NT2/D1 (cell line): ENCODE data around the gene WWP2.
"Not testable (repeated sequence)": the region's sequence is repeated elsewhere in the genome, so short reads cannot be mapped to it uniquely, and the experiment has no call there.

Source experiments
- DNase-seq: peaks from one replicate; pipeline ENCODE4 v3.0.0-alpha.2; 2011; ENCODE audit warnings: low read depth, low spot score
- H3K27me3 ChIP-seq: 2 replicates; pipeline ENCODE4 v1.6.0; 2011; ENCODE audit warnings: mild to moderate bottlenecking; ENCODE audit not compliant: insufficient read length, insufficient read depth
- H3K36me3 ChIP-seq: 2 replicates; pipeline ENCODE4 v1.6.1; 2011; ENCODE audit warnings: mild to moderate bottlenecking, low read length, mixed read lengths; ENCODE audit not compliant: insufficient read depth, insufficient read length
- H3K4me1 ChIP-seq: 2 replicates; pipeline ENCODE4 v1.5.1; 2011; ENCODE audit not compliant: insufficient read depth, insufficient read length
- H3K4me3 ChIP-seq: 2 replicates; pipeline ENCODE4 v1.5.1; 2011; ENCODE audit warnings: low read depth; ENCODE audit not compliant: insufficient read length
- H3K9ac ChIP-seq: 2 replicates; pipeline ENCODE4 v1.6.0; 2011; ENCODE audit warnings: low read depth; ENCODE audit not compliant: insufficient read length
- H3K9me3 ChIP-seq: 2 replicates; pipeline ENCODE4 v1.5.1; 2011; ENCODE audit warnings: mild to moderate bottlenecking, low read length; ENCODE audit not compliant: insufficient read depth
- SUZ12 ChIP-seq: IDR thresholded peaks from 2 replicates; pipeline ENCODE4 v1.6.1; 2011; ENCODE audit not compliant: insufficient read length, insufficient read depth; ENCODE audit errors: extremely low read depth
- YY1 ChIP-seq: IDR thresholded peaks from 2 replicates; pipeline ENCODE4 v1.6.1; 2011; ENCODE audit not compliant: insufficient read length, insufficient read depth
- ZNF274 ChIP-seq: IDR thresholded peaks from 2 replicates; pipeline ENCODE4 v1.6.1; 2011; ENCODE audit warnings: mild to moderate bottlenecking, low read depth, low read length

WWP2 gene

DNA sequence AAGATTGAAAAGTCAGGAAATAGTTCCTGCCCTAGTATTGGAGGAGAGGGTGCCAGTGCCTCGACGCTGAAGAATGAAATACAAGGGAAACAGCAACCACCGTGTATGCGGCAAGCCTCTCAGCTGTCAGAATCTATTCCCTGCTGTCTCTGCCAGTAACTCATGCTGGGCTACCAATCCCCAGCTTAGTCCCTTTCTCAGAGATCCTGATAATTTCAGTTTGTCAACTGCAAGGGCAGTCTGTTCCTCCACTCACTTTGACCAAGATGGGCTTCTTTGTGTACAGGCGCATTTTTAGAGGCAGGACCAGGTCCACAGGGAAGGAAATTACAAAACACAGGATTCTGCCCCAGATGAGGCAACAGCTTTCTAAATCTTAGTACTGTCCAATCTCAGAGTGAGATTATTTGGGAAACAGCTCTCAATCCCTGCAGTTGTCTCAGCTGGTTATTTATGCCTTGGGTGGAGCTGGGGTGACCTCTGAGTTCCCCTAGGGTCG lies 37.1 kb upstream of the WWP2 start:
- H3K27me3 ChIP-seq = no peaks in the 10 kb centered on the region
- TF ChIP-seq SUZ12 (no peak), ZNF274 (no peak), YY1 (no peak)
- peaks cover 2% of the 10 kb centered on the region for H3K4me1 ChIP-seq

DNA sequence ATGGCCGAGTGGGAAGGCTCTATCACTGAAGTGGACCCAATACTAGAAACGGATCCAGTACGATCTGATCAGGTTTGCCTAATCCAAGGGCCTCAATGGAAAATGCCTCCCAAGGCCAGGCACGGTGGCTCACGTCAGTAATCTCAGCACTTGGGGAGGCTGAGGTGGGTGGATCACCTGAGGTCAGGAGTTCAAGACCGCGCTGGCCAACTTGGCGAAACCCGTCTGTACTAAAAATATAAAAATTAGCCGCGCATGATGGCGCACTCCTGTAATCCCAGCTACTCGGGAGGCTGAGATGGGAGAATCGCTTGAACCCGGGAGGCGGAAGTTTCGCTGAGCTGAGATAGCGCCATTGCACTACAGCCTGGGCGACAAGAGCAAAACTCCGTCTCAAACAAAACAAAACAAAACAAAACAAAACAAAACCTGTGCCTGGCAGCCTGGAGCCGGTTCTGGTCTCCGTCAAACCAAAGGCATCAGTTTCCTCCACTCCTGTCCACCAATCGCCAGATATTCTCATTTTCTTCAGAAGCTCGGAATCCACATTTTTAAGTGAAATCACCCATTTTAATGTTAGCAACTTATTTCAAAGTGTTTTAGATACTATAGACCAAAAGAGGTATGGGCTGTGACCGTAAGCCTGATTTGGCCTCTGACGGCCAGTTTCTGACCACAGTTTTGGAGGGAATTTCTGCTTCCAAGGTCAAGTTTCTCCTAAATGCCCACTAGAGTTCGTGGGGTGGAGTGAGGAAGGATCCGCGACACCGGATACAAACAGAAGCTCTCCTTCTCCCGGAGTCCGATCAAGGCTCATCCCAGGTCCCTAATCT lies 36.4 kb upstream of the WWP2 start:
- Histone ChIP-seq H3K9ac (peak overlapping the region; percentile 83), H3K27me3 (no peaks in the 10 kb centered on the region), H3K4me3 (peak overlapping the region; percentile 66), H3K4me1 (peaks cover 2% of the 10 kb centered on the region), H3K9me3 (no peaks in the 10 kb centered on the region), H3K36me3 (peaks cover 20% of the 10 kb centered on the region)
- no peak for DNase-seq
- TF ChIP-seq SUZ12 (no peak), YY1 (no peak), ZNF274 (no peak)

More for the DNA sequence above, 37.1 kb upstream of the WWP2 start:
- peak overlapping the region; percentile 23 for H3K9ac ChIP-seq
- peaks cover 21% of the 10 kb centered on the region for H3K36me3 ChIP-seq
- H3K9me3 ChIP-seq = no peaks in the 10 kb centered on the region
- H3K4me3 ChIP-seq = no peak overlapping the region
- DNase-seq = no peak

DNA sequence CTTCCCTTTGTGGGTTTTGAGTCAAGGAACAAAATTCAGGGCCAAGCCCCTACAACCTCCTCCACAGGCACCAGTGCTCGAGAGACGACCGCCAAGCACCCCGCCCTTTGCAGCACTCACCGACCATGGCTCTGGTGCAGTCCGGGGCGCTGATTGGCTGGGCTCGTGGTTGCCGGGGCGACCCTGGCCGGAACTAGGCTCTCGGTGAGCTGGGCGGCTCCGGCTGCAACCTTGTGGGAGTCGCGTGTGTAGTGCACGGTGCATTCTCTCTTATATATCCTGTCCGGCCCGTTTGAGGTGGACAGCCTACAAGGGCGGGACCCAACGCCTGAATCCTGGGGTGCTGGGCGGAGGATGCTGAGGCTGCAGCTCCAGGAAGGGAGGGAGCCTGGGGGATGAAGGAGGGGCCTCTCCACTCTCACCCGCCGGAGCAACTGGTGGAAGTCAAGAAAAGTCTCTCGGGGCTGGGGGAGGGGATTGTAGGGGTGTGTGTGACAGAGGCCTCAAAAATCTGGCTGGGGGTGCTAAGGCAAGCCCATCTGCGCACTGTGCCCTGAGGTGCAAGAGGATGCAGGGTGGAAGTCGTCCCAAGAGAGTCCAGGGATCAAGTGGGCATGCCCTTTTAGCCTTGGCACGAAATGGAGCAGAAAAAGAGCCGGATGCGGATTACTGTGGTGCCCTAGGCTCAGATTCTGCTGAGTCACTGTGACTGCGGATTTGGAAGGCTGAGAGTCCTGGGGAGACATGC lies 35.6 kb upstream of the WWP2 start, which contains the start of gene NQO1:
TSS of gene NQO1 (minus strand) at position 248 of the 748 bp plus-strand sequence. CDS start at position 127, 121 bp downstream.
- H3K36me3 ChIP-seq = peaks cover 14% of the 10 kb centered on the region
- H3K4me3 ChIP-seq = peak within 1 kb of the TSS; percentile 66
- H3K27me3 ChIP-seq = no peaks in the 10 kb centered on the region
- H3K4me1 ChIP-seq = peaks cover 2% of the 10 kb centered on the region
- TF ChIP-seq SUZ12 (no peak), ZNF274 (no peak), YY1 (no peak)
- peak within 1 kb of the TSS; percentile 90 for H3K9ac ChIP-seq
- no peaks in the 10 kb centered on the region for H3K9me3 ChIP-seq
- peak; percentile 93 for DNase-seq

DNA sequence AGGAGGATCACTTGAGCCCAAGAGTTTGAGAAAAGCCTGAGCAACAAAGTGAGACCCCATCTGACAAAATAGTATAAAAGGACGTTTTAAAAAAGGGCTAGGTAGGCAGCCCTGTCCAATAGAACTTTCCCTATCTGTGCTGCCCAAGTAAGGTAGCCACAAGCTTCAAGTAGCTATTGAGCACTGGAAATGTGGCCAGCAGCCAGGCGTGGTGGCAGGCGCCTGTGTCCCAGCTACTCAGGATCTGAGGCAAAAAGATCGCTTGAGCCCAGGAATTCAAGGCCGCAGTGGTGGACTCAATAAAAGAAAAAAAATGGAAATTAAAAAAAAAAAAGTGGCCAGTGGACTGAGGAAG lies 34.2 kb upstream of the WWP2 start:
- TF ChIP-seq YY1 (no peak), ZNF274 (no peak)
- peaks cover 16% of the 10 kb centered on the region for H3K36me3 ChIP-seq
- no peaks in the 10 kb centered on the region for H3K9me3 ChIP-seq
- H3K4me3 ChIP-seq = peak overlapping the region; percentile 66
- H3K9ac ChIP-seq = peak overlapping the region; percentile 90
- no peaks in the 10 kb centered on the region for H3K27me3 ChIP-seq
- no peak for DNase-seq
- H3K4me1 ChIP-seq = peaks cover 2% of the 10 kb centered on the region

DNA sequence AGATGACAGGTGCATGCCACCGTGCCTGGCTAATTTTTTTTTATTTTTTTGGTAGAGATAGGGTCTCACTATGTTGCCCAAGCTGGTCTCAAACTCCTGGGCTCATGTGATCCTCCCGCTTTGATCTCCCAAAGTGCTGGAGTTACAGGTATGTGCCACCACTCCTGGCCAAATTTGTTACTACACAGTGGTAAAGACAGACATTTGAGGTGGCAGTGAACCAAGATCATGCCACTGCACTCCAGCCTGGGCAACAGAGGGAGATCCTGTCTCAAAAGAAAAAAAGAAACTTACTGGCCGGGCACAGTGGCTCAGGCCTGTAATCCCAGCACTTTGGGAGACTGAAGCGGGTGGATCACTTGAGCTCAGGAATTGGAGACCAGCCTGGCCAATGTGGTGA lies 33.1 kb upstream of the WWP2 start:
- H3K4me3 ChIP-seq, H3K27me3 ChIP-seq, H3K9me3 ChIP-seq, H3K9ac ChIP-seq, DNase-seq, H3K4me1 ChIP-seq: not testable (repeated sequence)
- peaks cover 13% of the 10 kb centered on the region for H3K36me3 ChIP-seq

DNA sequence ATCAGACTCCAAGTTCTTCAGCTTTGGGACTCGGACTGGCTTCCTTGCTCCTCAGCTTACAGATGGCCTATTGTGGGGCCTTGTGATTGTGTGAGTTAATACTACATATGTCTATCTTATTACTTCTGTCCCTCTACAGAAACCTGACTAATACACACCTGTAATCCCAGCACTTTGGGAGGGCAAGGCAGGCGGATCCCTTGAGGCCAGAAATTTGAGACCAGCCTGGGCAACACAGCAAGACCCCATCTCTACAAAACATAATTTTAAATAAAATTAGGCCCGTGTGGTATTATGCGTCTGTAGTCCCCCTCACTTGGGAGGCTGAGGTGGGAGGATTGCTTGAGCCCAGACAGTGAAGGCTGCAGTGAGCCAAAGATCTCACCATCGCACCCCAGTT lies 30.9 kb upstream of the WWP2 start:
- not testable (repeated sequence) for H3K4me3 ChIP-seq, H3K27me3 ChIP-seq, H3K36me3 ChIP-seq, H3K9ac ChIP-seq, H3K4me1 ChIP-seq, H3K9me3 ChIP-seq, DNase-seq

DNA sequence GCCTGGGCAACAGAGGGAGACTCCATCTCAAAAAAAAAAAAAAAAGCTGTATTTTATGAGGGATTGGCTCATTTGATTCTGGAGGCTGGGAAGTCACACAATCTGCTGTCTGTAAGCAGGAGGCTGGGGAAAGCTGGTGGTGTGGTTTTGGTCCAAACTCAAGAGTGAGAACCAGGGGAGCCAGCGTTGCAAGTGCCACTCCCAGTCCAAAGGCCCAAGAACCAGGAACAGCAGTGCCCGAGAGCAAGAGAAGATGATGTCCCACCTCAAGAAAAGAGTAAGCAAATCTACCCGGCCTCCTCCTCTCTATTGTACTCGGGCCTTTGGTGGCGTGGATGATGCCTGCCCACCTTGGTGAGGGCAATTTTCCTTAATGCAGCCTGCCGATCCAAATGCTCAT lies 30.0 kb upstream of the WWP2 start:
- no peak overlapping the region for H3K4me3 ChIP-seq
- peaks cover 2% of the 10 kb centered on the region for H3K4me1 ChIP-seq
- H3K9ac ChIP-seq = no peak overlapping the region
- no peak for DNase-seq
- no peaks in the 10 kb centered on the region for H3K27me3 ChIP-seq
- H3K36me3 ChIP-seq = peaks cover 7% of the 10 kb centered on the region
- H3K9me3 ChIP-seq = no peaks in the 10 kb centered on the region
- TF ChIP-seq ZNF274 (no peak), YY1 (no peak), SUZ12 (no peak)
